ENCODE data around the gene NTSR1. TPM values are rescaled to one million over a fixed set of nuclear protein-coding genes. Genes with fewer than 3 reads are reported as not detected.

Gene NTSR1
- total and polyA plus RNA-seq, 9 donors, result 0.05 to 0.23 (median 0.08) TPM; not detected in 5

- no peak for DNase-seq
- intact Hi-C loops (cut with DNase I), result no loop called here
- 50 to 56% (median 55%) methylated on average over 24 to 26 of the region's 26 CpGs for WGBS, 3 donors
- no peaks in the 10 kb centered on the region for H3K4me1 ChIP-seq (ENCODE audit: insufficient read depth)
- no peaks in the 10 kb centered on the region for H3K9me3 ChIP-seq
- H3K27me3 ChIP-seq, result no peaks in the 10 kb centered on the region
- TF ChIP-seq, protein P1, sequence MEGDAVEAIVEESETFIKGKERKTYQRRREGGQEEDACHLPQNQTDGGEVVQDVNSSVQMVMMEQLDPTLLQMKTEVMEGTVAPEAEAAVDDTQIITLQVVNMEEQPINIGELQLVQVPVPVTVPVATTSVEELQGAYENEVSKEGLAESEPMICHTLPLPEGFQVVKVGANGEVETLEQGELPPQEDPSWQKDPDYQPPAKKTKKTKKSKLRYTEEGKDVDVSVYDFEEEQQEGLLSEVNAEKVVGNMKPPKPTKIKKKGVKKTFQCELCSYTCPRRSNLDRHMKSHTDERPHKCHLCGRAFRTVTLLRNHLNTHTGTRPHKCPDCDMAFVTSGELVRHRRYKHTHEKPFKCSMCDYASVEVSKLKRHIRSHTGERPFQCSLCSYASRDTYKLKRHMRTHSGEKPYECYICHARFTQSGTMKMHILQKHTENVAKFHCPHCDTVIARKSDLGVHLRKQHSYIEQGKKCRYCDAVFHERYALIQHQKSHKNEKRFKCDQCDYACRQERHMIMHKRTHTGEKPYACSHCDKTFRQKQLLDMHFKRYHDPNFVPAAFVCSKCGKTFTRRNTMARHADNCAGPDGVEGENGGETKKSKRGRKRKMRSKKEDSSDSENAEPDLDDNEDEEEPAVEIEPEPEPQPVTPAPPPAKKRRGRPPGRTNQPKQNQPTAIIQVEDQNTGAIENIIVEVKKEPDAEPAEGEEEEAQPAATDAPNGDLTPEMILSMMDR (IDR thresholded peaks at IDR 0.05), result no peak
- TF ChIP-seq EP300 (IDR thresholded peaks at IDR 0.05), result no peak
- TF ChIP-seq POLR2A (IDR thresholded peaks at IDR 0.05), result no peak
- no peak overlapping the region for H3K4me3 ChIP-seq
- H3K27ac ChIP-seq, result no peak overlapping the region
- no peaks in the 10 kb centered on the region for H3K36me3 ChIP-seq
These were observed 19.6 kb downstream of the NTSR1 start for GRCh38 chr20:62728028-62728780.

DNA sequence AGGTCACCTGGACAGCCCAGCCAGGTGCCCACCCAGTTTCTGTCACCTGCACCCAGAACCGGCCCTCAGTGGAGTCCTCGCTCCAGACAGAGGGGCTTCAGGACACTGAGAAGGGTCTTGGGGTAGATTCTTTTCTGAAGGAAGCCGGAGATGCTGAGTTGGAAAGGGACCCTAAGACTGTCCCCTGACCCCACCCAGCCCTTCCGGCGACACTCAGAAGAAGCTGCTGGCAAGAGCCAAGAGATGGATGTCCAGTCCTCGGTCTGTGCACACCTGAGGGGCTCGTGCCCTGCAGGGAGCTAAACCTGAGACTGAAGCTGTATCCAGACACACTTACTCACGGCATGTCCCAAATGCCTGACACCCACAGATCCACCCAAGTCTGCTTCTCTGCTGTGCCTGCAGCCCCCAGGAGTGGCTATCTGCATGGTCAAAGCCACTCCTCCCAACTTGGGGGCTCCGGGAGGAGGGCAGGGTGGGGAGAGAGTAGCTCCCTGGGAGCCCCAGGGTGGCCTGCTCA is 20.2 kb downstream of the NTSR1 start:
- intact Hi-C loops (cut with DNase I), result no loop called here
- H3K4me1 ChIP-seq (ENCODE audit: insufficient read depth), result no peaks in the 10 kb centered on the region
- H3K27me3 ChIP-seq, result no peaks in the 10 kb centered on the region
- WGBS, 3 donors, result 63 to 72% (median 67%) methylated on average over 9 of the region's 9 CpGs
- H3K36me3 ChIP-seq, result no peaks in the 10 kb centered on the region
- H3K9me3 ChIP-seq, result no peaks in the 10 kb centered on the region
- TF ChIP-seq, protein P1 (IDR thresholded peaks at IDR 0.05), result no peak
- TF ChIP-seq POLR2A (IDR thresholded peaks at IDR 0.05), result no peak
- no peak for DNase-seq
- no peak overlapping the region for H3K4me3 ChIP-seq
- no peak overlapping the region for H3K27ac ChIP-seq

DNA sequence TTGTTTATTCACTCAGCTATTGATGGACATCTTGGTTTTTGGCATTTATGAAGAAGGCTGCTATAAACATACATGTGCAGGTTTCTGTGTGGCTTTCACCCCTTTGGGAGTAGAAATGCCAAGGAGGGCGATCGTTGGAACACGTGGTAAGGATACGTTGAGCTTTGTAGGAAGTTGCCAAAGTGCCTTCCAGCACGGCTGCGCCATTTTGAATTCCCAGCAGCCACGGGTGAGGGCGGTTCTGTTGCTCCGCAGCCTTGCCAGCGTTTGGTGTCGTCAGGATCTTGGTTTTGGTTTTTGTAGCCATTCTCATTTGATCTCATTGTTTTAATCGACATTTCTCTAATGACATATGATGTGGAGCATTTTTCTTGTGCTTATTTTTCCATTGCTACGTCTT is 21.8 kb downstream of the NTSR1 start:
- no peak for DNase-seq
- Histone ChIP-seq H3K36me3 (no peaks in the 10 kb centered on the region), H3K27me3 (no peaks in the 10 kb centered on the region), H3K4me1 (ENCODE audit: insufficient read depth) (no peaks in the 10 kb centered on the region), H3K4me3 (no peak overlapping the region), H3K9me3 (no peaks in the 10 kb centered on the region), H3K27ac (no peak overlapping the region)
- intact Hi-C loops (cut with DNase I), result no loop called here
- 89 to 94% (median 91%) methylated on average over 13 of the region's 13 CpGs for WGBS, 3 donors
- TF ChIP-seq EP300 (IDR thresholded peaks at IDR 0.05) (no peak), POLR2A (IDR thresholded peaks at IDR 0.05) (no peak)
- TF ChIP-seq, protein P1 (IDR thresholded peaks at IDR 0.05), result no peak

DNA sequence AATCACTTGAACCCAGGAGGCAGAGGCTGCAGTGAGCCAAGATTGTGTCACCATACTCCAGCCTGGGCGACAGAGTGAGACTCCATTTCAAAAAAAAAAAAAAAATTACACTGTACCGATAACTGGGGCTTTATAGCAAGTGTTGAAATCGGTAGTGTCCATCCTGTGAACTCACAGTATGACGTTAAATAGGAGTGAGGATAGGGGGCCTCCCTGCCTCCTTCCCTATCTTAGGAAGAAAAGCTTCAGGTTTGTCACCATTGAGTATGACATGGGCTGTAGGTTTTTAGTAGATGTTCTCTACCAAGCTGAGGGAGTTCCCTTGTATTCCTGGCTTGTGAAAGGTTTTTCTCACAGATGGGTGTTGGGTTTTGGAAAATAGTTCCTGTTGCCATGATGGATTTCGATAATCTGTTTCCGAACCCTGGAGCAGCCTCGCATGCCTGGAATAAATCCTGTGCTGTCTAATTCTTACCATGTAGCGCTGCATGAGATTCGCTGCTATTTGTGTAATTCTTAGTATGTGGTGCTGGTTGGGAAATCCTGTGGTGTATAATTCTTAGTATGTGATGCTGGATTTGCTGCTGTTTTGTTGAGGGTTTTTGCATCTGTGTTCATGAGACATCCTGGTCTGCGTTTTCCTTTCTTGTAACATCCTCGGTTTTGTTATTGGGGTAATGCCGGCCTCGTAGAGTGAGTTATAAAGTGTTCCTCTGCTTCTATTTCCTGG is 23.6 kb downstream of the NTSR1 start:
- no peak for TF ChIP-seq EP300 (IDR thresholded peaks at IDR 0.05)
- TF ChIP-seq, protein P1 (IDR thresholded peaks at IDR 0.05), result no peak
- H3K9me3 ChIP-seq, result no peaks in the 10 kb centered on the region
- DNase-seq, result no peak
- no peak overlapping the region for H3K4me3 ChIP-seq
- intact Hi-C loops (cut with DNase I), result no loop called here
- 84 to 90% (median 85%) methylated on average over 13 of the region's 13 CpGs for WGBS, 3 donors
- no peaks in the 10 kb centered on the region for H3K4me1 ChIP-seq (ENCODE audit: insufficient read depth)
- H3K27me3 ChIP-seq, result no peaks in the 10 kb centered on the region
- no peak overlapping the region for H3K27ac ChIP-seq
- no peaks in the 10 kb centered on the region for H3K36me3 ChIP-seq

All from ovary (tissue), 9 donors.